Peyer's patch (tissue), 4 donors: ENCODE measurements around the gene IGF2BP1. TPM values are rescaled to one million over a fixed set of nuclear protein-coding genes. Genes with fewer than 3 reads are reported as not detected.
"Not testable (repeated sequence)": the region's sequence is repeated elsewhere in the genome, so short reads cannot be mapped to it uniquely, and the experiment has no call there.

Experiments used
- DNase-seq, 3 donors: peaks; one replicate each; pipeline ENCODE4 v3.0.0-alpha.2; 2017 to 2019
- H3K27ac ChIP-seq, 4 donors: fragments of 200-600 bp; sonication (generic); one replicate each; pipeline ENCODE4 v1.5.1; 2016 to 2019
- H3K27me3 ChIP-seq, 2 donors: fragments of 200-600 bp; sonication (generic); one replicate each; pipeline ENCODE4 v1.5.1; 2019
- H3K36me3 ChIP-seq, 3 donors: fragments of 200-600 bp; sonication (generic); one replicate each; pipeline ENCODE4 v1.5.1; 2016 to 2019
- H3K4me1 ChIP-seq, 4 donors: fragments of 200-600 bp; sonication (generic); one replicate each; pipeline ENCODE4 v1.5.1; 2016 to 2019
- H3K4me3 ChIP-seq, 4 donors: fragments of 200-600 bp; sonication (generic); 1 replicate in 3 of 4; 2 replicates in 1 of 4; pipeline ENCODE4 v1.5.1; 2016 to 2019; ENCODE audit warnings: mild to moderate bottlenecking in 1 of 4
- H3K9me3 ChIP-seq, 4 donors: fragments of 200-600 bp; sonication (generic); one replicate each; pipeline ENCODE4 v1.5.1; 2016 to 2019; ENCODE audit warnings: mild to moderate bottlenecking in 1 of 4
- POLR2A ChIP-seq, 2 donors: fragments of 450-650 bp; IDR thresholded peaks; one replicate each; pipeline ENCODE4 v1.5.1; 2017; ENCODE audit warnings: antibody characterized with exemption in 2 of 2, mild to moderate bottlenecking in 2 of 2, moderate library complexity in 2 of 2
- total RNA-seq, 4 donors: library from RNA; depleted of rRNA; stranded (reverse); fragments of >200 nt; gene quantifications; one replicate each; pipeline ENCODE4 v1.1.0, GENCODE V29; 2016
- TF ChIP-seq, protein P1 (sequence below), 6 experiments: fragments of 450-650 bp in 4 of 6; fragments of 200-600 bp in 2 of 6; sonication (generic) in 1 of 6; IDR thresholded peaks; one replicate each; pipeline ENCODE4 v1.5.1; 2017 to 2019; ENCODE audit warnings: antibody characterized with exemption in 6 of 6, mild to moderate bottlenecking in 3 of 6, moderate library complexity in 1 of 6

Gene IGF2BP1
- total RNA-seq, 4 donors from 2014 or later: 0.54 TPM; not detected in 3

DNA sequence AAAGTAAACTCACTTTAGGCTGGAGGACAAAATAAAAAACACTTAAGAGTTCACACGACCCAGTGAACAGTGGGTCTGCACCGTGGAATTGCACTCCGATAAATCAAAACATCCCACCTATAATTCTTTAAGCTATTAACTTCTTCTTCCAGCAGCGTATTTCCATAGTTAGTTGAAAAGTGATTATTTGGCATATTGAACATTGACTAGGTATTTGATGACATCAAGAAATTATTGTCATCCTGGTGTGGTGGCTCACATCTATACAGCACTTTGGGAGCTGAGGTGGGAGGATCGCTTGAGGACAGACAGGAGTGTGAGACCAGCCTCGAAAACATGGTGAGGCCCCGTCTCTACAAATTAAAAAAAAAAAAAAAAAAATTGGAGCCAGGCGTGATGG is 23.4 kb downstream of the IGF2BP1 start:
- no peak for DNase-seq
- H3K9me3 ChIP-seq: no peaks in the 10 kb centered on the region
- TF ChIP-seq, protein P1, sequence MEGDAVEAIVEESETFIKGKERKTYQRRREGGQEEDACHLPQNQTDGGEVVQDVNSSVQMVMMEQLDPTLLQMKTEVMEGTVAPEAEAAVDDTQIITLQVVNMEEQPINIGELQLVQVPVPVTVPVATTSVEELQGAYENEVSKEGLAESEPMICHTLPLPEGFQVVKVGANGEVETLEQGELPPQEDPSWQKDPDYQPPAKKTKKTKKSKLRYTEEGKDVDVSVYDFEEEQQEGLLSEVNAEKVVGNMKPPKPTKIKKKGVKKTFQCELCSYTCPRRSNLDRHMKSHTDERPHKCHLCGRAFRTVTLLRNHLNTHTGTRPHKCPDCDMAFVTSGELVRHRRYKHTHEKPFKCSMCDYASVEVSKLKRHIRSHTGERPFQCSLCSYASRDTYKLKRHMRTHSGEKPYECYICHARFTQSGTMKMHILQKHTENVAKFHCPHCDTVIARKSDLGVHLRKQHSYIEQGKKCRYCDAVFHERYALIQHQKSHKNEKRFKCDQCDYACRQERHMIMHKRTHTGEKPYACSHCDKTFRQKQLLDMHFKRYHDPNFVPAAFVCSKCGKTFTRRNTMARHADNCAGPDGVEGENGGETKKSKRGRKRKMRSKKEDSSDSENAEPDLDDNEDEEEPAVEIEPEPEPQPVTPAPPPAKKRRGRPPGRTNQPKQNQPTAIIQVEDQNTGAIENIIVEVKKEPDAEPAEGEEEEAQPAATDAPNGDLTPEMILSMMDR (IDR thresholded peaks at IDR 0.05): no peak
- TF ChIP-seq POLR2A (IDR thresholded peaks at IDR 0.05): no peak
- no peak overlapping the region for H3K4me3 ChIP-seq
- no peaks in the 10 kb centered on the region for H3K36me3 ChIP-seq
- peaks cover 0 to 6% of the 10 kb centered on the region in 2 donors for H3K27me3 ChIP-seq
- peaks cover 0 to 7% (median 0%) of the 10 kb centered on the region in 4 donors for H3K4me1 ChIP-seq
- H3K27ac ChIP-seq: no peak overlapping the region

DNA sequence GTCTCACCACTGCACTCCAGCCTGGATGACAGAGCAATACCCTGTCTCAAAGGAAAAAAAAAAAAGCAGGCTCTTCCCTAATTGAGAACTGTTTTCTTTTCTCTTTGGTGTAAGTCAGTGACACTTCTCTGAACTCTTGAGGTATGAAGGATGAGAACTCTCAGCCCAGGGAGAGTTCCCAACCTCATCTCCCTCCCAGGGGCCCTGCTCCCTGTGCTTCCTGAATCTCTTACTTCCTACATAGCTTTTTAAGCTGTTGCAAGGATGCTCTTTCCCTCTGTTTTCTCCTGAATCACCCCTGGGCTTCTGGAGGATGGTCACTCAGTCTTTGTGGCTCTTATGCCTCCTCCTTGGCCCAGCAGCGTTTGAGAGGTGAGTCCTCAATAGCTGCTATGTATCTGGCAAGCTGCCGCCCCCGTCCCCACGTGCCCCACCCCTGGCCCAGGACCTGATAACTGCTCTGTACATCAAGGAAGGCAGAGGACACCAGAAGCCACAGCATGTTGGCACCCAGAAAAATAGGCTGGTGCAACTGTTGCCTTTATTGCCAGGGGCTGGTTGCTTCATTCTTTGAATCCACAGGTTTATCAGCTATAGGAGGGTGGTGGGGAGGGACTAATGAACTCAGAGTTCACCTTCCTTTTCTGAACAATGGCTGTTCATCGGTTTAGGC is 24.0 kb downstream of the IGF2BP1 start:
- DNase-seq: no peak
- H3K4me1 ChIP-seq: peaks cover 0 to 7% (median 0%) of the 10 kb centered on the region in 4 donors
- H3K9me3 ChIP-seq: no peaks in the 10 kb centered on the region
- no peak for TF ChIP-seq POLR2A (IDR thresholded peaks at IDR 0.05)
- TF ChIP-seq, protein P1 (IDR thresholded peaks at IDR 0.05): no peak
- H3K36me3 ChIP-seq: no peaks in the 10 kb centered on the region
- no peak overlapping the region for H3K27ac ChIP-seq
- peaks cover 0 to 6% of the 10 kb centered on the region in 2 donors for H3K27me3 ChIP-seq
- no peak overlapping the region for H3K4me3 ChIP-seq

DNA sequence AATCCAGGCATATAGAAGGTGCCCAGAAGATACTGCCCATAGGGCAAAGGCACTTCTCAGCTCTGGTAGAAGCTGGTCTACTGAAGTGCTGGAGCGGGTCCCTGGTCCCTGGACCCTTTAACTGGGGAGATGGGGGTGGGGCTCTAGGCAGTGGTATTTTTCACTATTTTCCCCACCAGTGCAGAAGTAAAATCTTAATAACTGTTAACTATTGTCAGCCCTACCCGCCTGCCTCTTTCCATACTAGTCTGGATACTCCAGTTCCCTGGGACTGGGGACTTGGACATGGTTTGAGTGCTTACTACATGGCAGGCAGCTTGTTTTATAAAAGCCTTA is 24.6 kb downstream of the IGF2BP1 start:
- Histone ChIP-seq H3K9me3 (no peaks in the 10 kb centered on the region), H3K27ac (no peak overlapping the region), H3K4me1 (peaks cover 0 to 3% (median 0%) of the 10 kb centered on the region in 4 donors)

DNA sequence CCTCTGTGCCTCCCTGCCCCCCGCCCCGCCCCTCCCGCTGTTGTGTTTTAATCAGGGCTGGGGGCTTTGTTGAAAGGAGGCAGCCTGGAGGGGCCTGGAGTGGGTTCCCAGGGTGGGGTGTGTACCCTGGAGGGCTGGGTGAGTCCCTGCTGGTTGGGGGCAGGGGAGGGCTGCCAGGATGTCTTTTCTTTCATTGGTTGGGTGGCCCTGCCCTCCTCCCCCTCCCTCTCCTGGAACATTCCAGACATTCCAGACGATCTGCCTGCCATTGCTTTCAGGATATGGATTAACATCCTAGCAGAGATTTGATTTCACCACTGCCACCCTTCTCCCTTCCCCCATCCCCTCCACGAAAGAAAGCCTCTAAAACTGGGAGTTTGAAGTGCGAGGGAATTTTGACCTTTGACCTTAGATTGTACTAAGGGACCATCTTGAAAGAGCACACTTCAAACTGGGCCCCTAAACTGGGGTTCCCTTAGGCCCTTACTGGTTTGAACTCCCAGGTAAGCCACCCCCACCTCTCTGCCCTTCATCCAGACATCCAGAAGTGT is 25.3 kb downstream of the IGF2BP1 start:
- TF ChIP-seq, protein P1 (IDR thresholded peaks at IDR 0.05): no peak
- TF ChIP-seq POLR2A (IDR thresholded peaks at IDR 0.05): no peak
- H3K27me3 ChIP-seq: no peaks in the 10 kb centered on the region

More for the DNA sequence above, 24.6 kb downstream of the IGF2BP1 start:
- Histone ChIP-seq H3K36me3 (no peaks in the 10 kb centered on the region), H3K4me3 (no peak overlapping the region), H3K27me3 (peaks cover 0 to 2% of the 10 kb centered on the region in 2 donors)
- no peak for DNase-seq
- TF ChIP-seq, protein P1 (IDR thresholded peaks at IDR 0.05): no peak
- no peak for TF ChIP-seq POLR2A (IDR thresholded peaks at IDR 0.05)

DNA sequence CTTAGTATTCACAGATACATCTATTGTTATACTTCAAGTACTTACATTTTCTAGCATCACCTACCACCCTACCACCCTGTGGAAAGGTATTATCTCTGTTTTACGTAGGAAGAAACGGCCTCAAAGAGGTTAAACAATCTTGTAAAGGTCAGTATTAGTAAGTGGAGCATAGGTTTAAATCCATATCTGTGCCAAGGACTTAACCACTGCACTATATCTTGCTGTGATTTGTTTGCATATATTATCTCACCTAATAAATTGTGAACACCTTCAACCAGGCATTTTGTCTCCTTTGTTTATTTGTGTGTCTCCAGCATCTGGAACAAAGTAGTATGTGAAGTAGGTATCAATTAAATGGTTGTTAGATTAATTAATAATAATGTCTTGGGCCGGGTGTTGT is 27.3 kb downstream of the IGF2BP1 start:
- Histone ChIP-seq H3K27ac (no peak overlapping the region), H3K27me3 (no peaks in the 10 kb centered on the region), H3K4me1 (no peaks in the 10 kb centered on the region), H3K4me3 (no peak overlapping the region), H3K9me3 (no peaks in the 10 kb centered on the region), H3K36me3 (no peaks in the 10 kb centered on the region)
- no peak for TF ChIP-seq POLR2A (IDR thresholded peaks at IDR 0.05)
- TF ChIP-seq, protein P1 (IDR thresholded peaks at IDR 0.05): no peak
- no peak for DNase-seq

More for the DNA sequence above, 25.3 kb downstream of the IGF2BP1 start:
- Histone ChIP-seq H3K9me3 (no peaks in the 10 kb centered on the region), H3K4me1 (no peaks in the 10 kb centered on the region), H3K4me3 (no peak overlapping the region), H3K27ac (no peak overlapping the region), H3K36me3 (no peaks in the 10 kb centered on the region)
- DNase-seq: no peak

DNA sequence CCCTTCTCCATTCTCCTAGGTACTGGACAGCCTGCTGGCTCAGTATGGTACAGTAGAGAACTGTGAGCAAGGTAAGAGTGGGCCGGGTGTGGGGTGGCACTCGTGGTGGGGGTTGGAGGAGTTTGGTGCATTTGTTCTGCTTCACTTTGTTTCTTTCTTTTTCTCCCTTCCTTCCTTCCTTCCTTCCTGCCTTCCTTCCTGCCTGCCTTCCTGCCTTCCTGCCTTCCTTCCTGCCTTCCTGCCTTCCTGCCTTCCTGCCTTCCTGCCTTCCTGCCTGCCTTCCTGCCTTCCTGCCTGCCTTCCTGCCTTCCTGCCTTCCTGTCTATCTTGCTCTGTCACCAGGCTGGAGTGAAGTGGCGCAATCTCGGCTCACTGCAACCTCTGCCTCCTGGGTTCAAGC is 29.3 kb downstream of the IGF2BP1 start:
- not testable (repeated sequence) for H3K4me3 ChIP-seq

More for the DNA sequence above, 29.3 kb downstream of the IGF2BP1 start:
- not testable (repeated sequence) for H3K36me3 ChIP-seq, H3K27me3 ChIP-seq, DNase-seq, H3K27ac ChIP-seq, H3K4me1 ChIP-seq, H3K9me3 ChIP-seq
